AG20443 (cell line): ENCODE measurements around the gene LYAR.

ENCODE experiments used
- DNase-seq: peaks from one replicate; pipeline ENCODE4 v3.0.0; 2012; ENCODE audit warnings: low spot score, mixed read lengths

The LYAR gene

GRCh38 chr4:4315461-4316149 lies 25.7 kb upstream of the LYAR start:
- DNase-seq, result no peak

- DNase-seq, result no peak
Observed at GRCh38 chr4:4311193-4311592, 21.2 kb upstream of the LYAR start.

GRCh38 chr4:4308800-4309441 lies 19.0 kb upstream of the LYAR start:
- peak; percentile 82 for DNase-seq

- no peak for DNase-seq
Observed at GRCh38 chr4:4306920-4307319, 17.0 kb upstream of the LYAR start.

GRCh38 chr4:4302416-4302815 lies 12.5 kb upstream of the LYAR start:
- no peak for DNase-seq

- no peak for DNase-seq
Observed at GRCh38 chr4:4302001-4302400, 12.0 kb upstream of the LYAR start.

GRCh38 chr4:4299006-4299405 lies 9.1 kb upstream of the LYAR start:
- no peak for DNase-seq

GRCh38 chr4:4296283-4296846 lies 6.4 kb upstream of the LYAR start:
- no peak for DNase-seq

- DNase-seq, result no peak
Observed at GRCh38 chr4:4293279-4293678, 3.3 kb upstream of the LYAR start.

GRCh38 chr4:4289597-4289940 lies 385 bp downstream of the LYAR start:
- no peak for DNase-seq

- no peak for DNase-seq
Observed at GRCh38 chr4:4289055-4289454, 899 bp downstream of the LYAR start.

GRCh38 chr4:4288098-4288497 lies 1.9 kb downstream of the LYAR start:
- DNase-seq, result no peak

- DNase-seq, result no peak
Observed at GRCh38 chr4:4284827-4285618, 4.9 kb downstream of the LYAR start.

GRCh38 chr4:4281787-4282186 lies 8.2 kb downstream of the LYAR start:
- DNase-seq, result no peak

GRCh38 chr4:4277531-4277930 lies 12.4 kb downstream of the LYAR start:
- no peak for DNase-seq

GRCh38 chr4:4274226-4274625 lies 15.7 kb downstream of the LYAR start:
- DNase-seq, result no peak

- DNase-seq, result no peak
Observed at GRCh38 chr4:4271912-4272311, 18.0 kb downstream of the LYAR start.

- no peak for DNase-seq
Observed at GRCh38 chr4:4270529-4270928, 19.4 kb downstream of the LYAR start.

GRCh38 chr4:4269856-4270255 lies 20.1 kb downstream of the LYAR start:
- DNase-seq, result no peak

GRCh38 chr4:4269331-4269731 lies 20.6 kb downstream of the LYAR start:
- no peak for DNase-seq

- DNase-seq, result no peak
Observed at GRCh38 chr4:4268776-4269175, 21.2 kb downstream of the LYAR start.

GRCh38 chr4:4267981-4268380 lies 22.0 kb downstream of the LYAR start:
- no peak for DNase-seq

GRCh38 chr4:4260185-4260751 lies 29.7 kb downstream of the LYAR start:
- peak; percentile 71 for DNase-seq
